ENCODE data around the gene NKX2-1. TPM values are rescaled to one million over a fixed set of nuclear protein-coding genes. Genes with fewer than 3 reads are reported as not detected.
A peak's percentile ranks its signal among the peaks of the same experiment; 100 is the strongest.

The NKX2-1 gene
- total RNA-seq, 1 experiment from 2014 or later = not detected

- Histone ChIP-seq H2BK15ac (ENCODE audit: low read depth, low read length) (no peak overlapping the region), H2BK12ac (ENCODE audit: insufficient read length, low read depth, low read length) (no peak overlapping the region), H3K14ac (ENCODE audit: insufficient read depth, low read length) (no peak overlapping the region), H3K56ac (ENCODE audit: insufficient read length, low read depth, low read length) (no peak overlapping the region), H4K91ac (ENCODE audit: insufficient read length, low read depth, low read length) (no peak overlapping the region), H3K23ac (ENCODE audit: insufficient read length, low read depth, low read length) (no peak overlapping the region), H4K20me1 (ENCODE audit: control insufficient read depth, insufficient read depth, insufficient read length) (no peaks in the 10 kb centered on the region), H3K27ac (ENCODE audit: insufficient read length, low read depth, low read length) (no peak overlapping the region), H2AFZ (ENCODE audit: low read length) (no peak overlapping the region), H2BK5ac (ENCODE audit: insufficient read length, low read length) (no peak overlapping the region), H2BK20ac (ENCODE audit: low read depth, low read length, poor library complexity, severe bottlenecking) (no peak overlapping the region), H2AK5ac (ENCODE audit: insufficient read length, low read length) (no peak overlapping the region), H3K4ac (ENCODE audit: low read depth, low read length) (no peak overlapping the region), H3K23me2 (ENCODE audit: insufficient read length, low read depth, low read length, poor library complexity, severe bottlenecking) (no peaks in the 10 kb centered on the region), H3K9me3 (ENCODE audit: control insufficient read depth, low read depth, low read length) (no peaks in the 10 kb centered on the region), H2BK120ac (ENCODE audit: low read depth, low read length, poor library complexity, severe bottlenecking) (no peak overlapping the region), H3K79me2 (ENCODE audit: insufficient read depth, low read length) (no peaks in the 10 kb centered on the region), H3K4me2 (ENCODE audit: insufficient read depth, insufficient read length, low read length) (no peak overlapping the region), H3K18ac (ENCODE audit: insufficient read length, low read depth, low read length) (no peak overlapping the region), H3K4me1 (ENCODE audit: insufficient read depth, low read length) (no peaks in the 10 kb centered on the region), H3K9ac (ENCODE audit: extremely low read depth, insufficient read length, low read length) (no peak overlapping the region), H3K79me1 (ENCODE audit: insufficient read depth, low read depth, low read length, poor library complexity, severe bottlenecking) (no peaks in the 10 kb centered on the region), H3K27me3 (ENCODE audit: insufficient read depth, low read length) (peaks cover 92% of the 10 kb centered on the region), H4K8ac (replicated peaks; ENCODE audit: insufficient read length, low read depth, low read length) (no peak overlapping the region), H3T11ph (ENCODE audit: low read length) (no peak overlapping the region), H4K5ac (ENCODE audit: insufficient read length, low read depth, low read length) (no peak overlapping the region)
- Mint-ChIP-seq H3K4me3 (peak overlapping the region in 1 of 2 experiments; percentile 8; a peak in 1 of 5 replicates), H3K36me3 (ENCODE audit: insufficient read depth in 1 of 3, low read depth in 3 of 3) (no peaks in the 10 kb centered on the region; a peak in 2 of 7 replicates), H3K4me1 (peaks cover 20 to 57% of the 10 kb centered on the region in 2 experiments), H3K9me3 (peaks cover 2 to 18% of the 10 kb centered on the region in 2 experiments; a peak in 3 of 5 replicates), H3K27me3 (ENCODE audit: low read depth) (peaks cover 98% of the 10 kb centered on the region), H3K27ac (no peak overlapping the region; a peak in 1 of 7 replicates)
- DNase-seq = no peak
- WGBS (ENCODE audit: extremely low coverage, insufficient read length, low lambda C conversion rate) = no CpG with 5 or more reads among the region's 7 CpGs
- TF ChIP-seq CTCF (conservative IDR thresholded peaks at IDR 0.05) = no peak
Observed at GRCh38 chr14:36511981-36512584, 7.9 kb downstream of the NKX2-1 start.
